H1 (cell line): ENCODE data around the gene MTCH1. TPM values are rescaled to one million over a fixed set of nuclear protein-coding genes. Genes with fewer than 3 reads are reported as not detected.

Experiments
- CTCF ChIA-PET: fragments of 300-600 bp; sonication (Branson Sonifier 250); formaldehyde crosslinking; loops from one replicate; lab custom pipeline; 2021; ENCODE audit not compliant: partially characterized antibody; lab: Charles Lee
- POLR2A ChIA-PET: fragments of 300-600 bp; sonication (Branson Sonifier 250); formaldehyde crosslinking; loops from one replicate; lab custom pipeline; 2021; ENCODE audit warnings: inconsistent platforms; ENCODE audit not compliant: partially characterized antibody; lab: Charles Lee
- DNase-seq, 2 experiments: peaks; one replicate each; pipeline versions ENCODE4 v3.0.0 to v3.0.0-alpha.2; 2010 to 2022; ENCODE audit warnings: low spot score in 2 of 2, low read depth in 1 of 2, mixed read lengths in 1 of 2
- FAIRE-seq: peaks from 2 replicates; lab custom pipeline; 2011; peaks lifted over from hg19 to GRCh38; lab: Jason Lieb, UNC
- H2AFZ ChIP-seq: 2 replicates; pipeline ENCODE4 v1.8.1; 2012; ENCODE audit warnings: low read length, inconsistent platforms
- H2AK5ac ChIP-seq: 2 replicates; pipeline ENCODE4 v1.6.1; 2013; ENCODE audit warnings: low read depth, low read length
- H2BK120ac ChIP-seq: replicated peaks from 2 replicates; pipeline ENCODE3; 2013; ENCODE audit warnings: low read depth, low read length, inconsistent platforms
- H2BK12ac ChIP-seq: 2 replicates; pipeline ENCODE4 v1.6.1; 2013; ENCODE audit warnings: low read depth, low read length
- H2BK15ac ChIP-seq: 2 replicates; pipeline ENCODE4 v1.6.1; 2013; ENCODE audit warnings: low read length
- H2BK20ac ChIP-seq: 2 replicates; pipeline ENCODE4 v1.6.1; 2013; ENCODE audit warnings: low read length
- H2BK5ac ChIP-seq: 2 replicates; pipeline ENCODE4 v1.6.1; 2013; ENCODE audit warnings: low read depth, low read length
- H3K14ac ChIP-seq: 2 replicates; pipeline ENCODE4 v1.6.1; 2013; ENCODE audit warnings: inconsistent platforms; ENCODE audit not compliant: insufficient read length
- H3K18ac ChIP-seq: 2 replicates; pipeline ENCODE4 v1.6.1; 2013; ENCODE audit warnings: low read length; ENCODE audit errors: extremely low read depth
- H3K23ac ChIP-seq: 2 replicates; pipeline ENCODE4 v1.6.1; 2013; ENCODE audit warnings: inconsistent platforms; ENCODE audit not compliant: insufficient read length
- H3K23me2 ChIP-seq: 2 replicates; pipeline ENCODE4 v1.6.1; 2013; ENCODE audit warnings: low read depth, low read length
- H3K27ac ChIP-seq: 2 replicates; pipeline ENCODE4 v1.6.1; 2011; ENCODE audit warnings: low read depth, low read length, inconsistent platforms
- H3K27me3 ChIP-seq, 4 experiments: replicated peaks in 1 of 4; 1 replicate in 1 of 4; 2 replicates in 3 of 4; pipeline versions ENCODE4 v1.6.1 to v1.8.1; 2011 to 2013; ENCODE audit warnings: low read length in 3 of 4, mild to moderate bottlenecking in 3 of 4, inconsistent platforms in 2 of 4, mixed read lengths in 2 of 4, moderate library complexity in 1 of 4; ENCODE audit not compliant: control insufficient read depth in 3 of 4, insufficient read depth in 3 of 4; ENCODE audit errors: extremely low read depth in 1 of 4
- H3K36me3 ChIP-seq, 4 experiments: 2 replicates each; pipeline versions ENCODE4 v1.6.1 to v1.8.1; 2011 to 2013; ENCODE audit warnings: mild to moderate bottlenecking in 4 of 4, low read length in 3 of 4, moderate library complexity in 2 of 4, control low read depth in 1 of 4, inconsistent platforms in 1 of 4; ENCODE audit not compliant: insufficient read depth in 4 of 4, control insufficient read depth in 2 of 4
- H3K4ac ChIP-seq: replicated peaks from 2 replicates; pipeline ENCODE3; 2013; ENCODE audit warnings: low read length, low read depth, mixed read lengths, inconsistent platforms; ENCODE audit not compliant: insufficient read length
- H3K4me1 ChIP-seq, 4 experiments: replicated peaks in 1 of 4; 1 replicate in 1 of 4; 2 replicates in 3 of 4; pipeline versions ENCODE4 v1.6.1 to v1.8.1; 2011 to 2013; ENCODE audit warnings: low read length in 3 of 4, inconsistent platforms in 2 of 4, mixed read lengths in 1 of 4; ENCODE audit not compliant: insufficient read depth in 4 of 4, control insufficient read depth in 3 of 4
- H3K4me2 ChIP-seq, 2 experiments: 2 replicates each; pipeline versions ENCODE4 v1.6.1 to v1.8.1; 2011 to 2013; ENCODE audit warnings: low read depth in 2 of 2, low read length in 2 of 2, control low read depth in 1 of 2, inconsistent platforms in 1 of 2, mild to moderate bottlenecking in 1 of 2; ENCODE audit not compliant: insufficient read depth in 1 of 2
- H3K4me3 ChIP-seq, 4 experiments: fragments of 200-600, 300-600 bp in 1 of 4; sonication (generic), shearing (Covaris generic), sonication (Bioruptor Twin) in 1 of 4; 2 replicates each; pipeline versions ENCODE4 v1.5.1 to v1.8.1; 2011 to 2016; ENCODE audit warnings: low read length in 4 of 4, low read depth in 3 of 4, control low read depth in 2 of 4, inconsistent platforms in 2 of 4, mild to moderate bottlenecking in 2 of 4, mixed read lengths in 1 of 4, moderate library complexity in 1 of 4; ENCODE audit not compliant: insufficient read depth in 2 of 4; ENCODE audit errors: extremely low read depth in 1 of 4
- H3K56ac ChIP-seq: replicated peaks from 2 replicates; pipeline ENCODE3; 2013; ENCODE audit warnings: low read depth, mild to moderate bottlenecking, mixed read lengths, low read length, inconsistent platforms; ENCODE audit not compliant: insufficient read length
- H3K79me1 ChIP-seq: 2 replicates; pipeline ENCODE4 v1.6.1; 2013; ENCODE audit warnings: low read depth, low read length, control low read depth
- H3K79me2 ChIP-seq, 2 experiments: 2 replicates each; pipeline versions ENCODE4 v1.6.1 to v1.8.1; 2012 to 2013; ENCODE audit warnings: low read length in 2 of 2, mild to moderate bottlenecking in 2 of 2, inconsistent platforms in 1 of 2; ENCODE audit not compliant: insufficient read depth in 2 of 2, control insufficient read depth in 1 of 2
- H3K9ac ChIP-seq, 4 experiments: replicated peaks in 1 of 4; 1 replicate in 1 of 4; 2 replicates in 3 of 4; pipeline versions ENCODE4 v1.6.1 to v1.8.1; 2011 to 2013; ENCODE audit warnings: low read depth in 3 of 4, low read length in 3 of 4, control low read depth in 2 of 4, mild to moderate bottlenecking in 2 of 4, moderate library complexity in 2 of 4, inconsistent platforms in 1 of 4; ENCODE audit errors: extremely low read depth in 1 of 4
- H3K9me3 ChIP-seq, 2 experiments: 2 replicates each; pipeline versions ENCODE4 v1.6.1 to v1.8.1; 2012 to 2013; ENCODE audit warnings: mild to moderate bottlenecking in 2 of 2, moderate library complexity in 2 of 2, control low read depth in 1 of 2, inconsistent platforms in 1 of 2, low read depth in 1 of 2, low read length in 1 of 2, mixed read lengths in 1 of 2; ENCODE audit not compliant: insufficient read depth in 2 of 2
- H4K20me1 ChIP-seq, 2 experiments: replicated peaks in 1 of 2; 2 replicates each; pipeline versions ENCODE3 to v1.8.1; 2011 to 2013; ENCODE audit warnings: inconsistent platforms in 2 of 2, low read length in 2 of 2, mild to moderate bottlenecking in 1 of 2; ENCODE audit not compliant: insufficient read depth in 2 of 2, control insufficient read depth in 1 of 2
- H4K5ac ChIP-seq: 2 replicates; pipeline ENCODE4 v1.6.1; 2013; ENCODE audit warnings: low read length, low read depth, mixed read lengths, inconsistent platforms; ENCODE audit not compliant: insufficient read length
- H4K8ac ChIP-seq: 2 replicates; pipeline ENCODE4 v1.8.0; 2013; ENCODE audit warnings: mild to moderate bottlenecking, moderate library complexity, low read length, inconsistent platforms; ENCODE audit not compliant: insufficient read depth; ENCODE audit errors: extremely low read depth
- H4K91ac ChIP-seq: replicated peaks from 2 replicates; pipeline ENCODE3; 2013; ENCODE audit warnings: low read length, mixed read lengths, inconsistent platforms; ENCODE audit not compliant: insufficient read length
- CBX8 ChIP-seq: fragments of 300-800, 300-1000 bp; sonication (generic); IDR thresholded peaks from 2 replicates; pipeline ENCODE4 v1.7.1; 2016; ENCODE audit warnings: low read depth, low read length, borderline replicate concordance
- CTBP2 ChIP-seq: IDR thresholded peaks from 2 replicates; pipeline ENCODE4 v1.7.0; 2011; ENCODE audit warnings: borderline replicate concordance, mild to moderate bottlenecking, moderate library complexity, mixed read lengths, low read length; ENCODE audit not compliant: insufficient read depth, insufficient read length
- GABPA ChIP-seq: IDR thresholded peaks from 2 replicates; pipeline ENCODE4 v1.6.1; 2011; ENCODE audit warnings: mild to moderate bottlenecking, low read length, moderate library complexity, borderline replicate concordance; ENCODE audit not compliant: insufficient read depth
- MAX ChIP-seq: IDR thresholded peaks from 2 replicates; pipeline ENCODE4 v1.6.1; 2012; ENCODE audit warnings: inconsistent platforms
- RFX5 ChIP-seq: IDR thresholded peaks from 2 replicates; pipeline ENCODE4 v1.6.1; 2011; ENCODE audit warnings: low read depth, low read length, improper control_type of control experiment, borderline replicate concordance
- SUZ12 ChIP-seq: fragments of 200-600 bp; sonication (generic); IDR thresholded peaks from 2 replicates; pipeline ENCODE4 v1.6.1; 2012; ENCODE audit warnings: mild to moderate bottlenecking, inconsistent platforms, low read length, moderate library complexity, mixed read lengths
- TAF1 ChIP-seq: IDR thresholded peaks from 2 replicates; pipeline ENCODE4 v1.6.1; 2011; ENCODE audit warnings: mild to moderate bottlenecking, low read depth, low read length
- TCF12 ChIP-seq: IDR thresholded peaks from 2 replicates; pipeline ENCODE4 v1.6.1; 2011; ENCODE audit warnings: low read depth, mild to moderate bottlenecking, low read length
- WGBS, 2 experiments: shearing (Covaris generic) in 1 of 2; methylation state at CpG; one replicate each; pipeline versions ENCODE4 v1.1.6 to v1.1.7; 2013 to 2015; ENCODE audit warnings: low lambda C conversion rate in 2 of 2, mixed read lengths in 2 of 2, inconsistent platforms in 1 of 2, low coverage in 1 of 2, missing lambda C conversion rate in 1 of 2; ENCODE audit not compliant: insufficient replicate concordance in 2 of 2, insufficient coverage in 1 of 2, insufficient read length in 1 of 2; ENCODE audit errors: extremely low coverage in 1 of 2, missing lambda C conversion rate in 1 of 2; 5-methylcytosine and 5-hydroxymethylcytosine counted together
- polyA plus RNA-seq, 7 experiments: library from polyadenylated mRNA; depleted of rRNA in 3 of 7; stranded (reverse) in 5 of 7; unstranded in 2 of 7; fragments of >200 nt in 5 of 7; fragments of 200-250 nt in 2 of 7; gene quantifications; 1 replicate in 5 of 7; 2 replicates in 1 of 7; 4 replicates in 1 of 7; pipeline versions ENCODE4 v1.2.1 to v1.2.3, GENCODE V29; 2011 to 2013; ENCODE audit warnings: missing spikeins in 2 of 7, mixed read lengths in 2 of 7
- total RNA-seq: library from RNA; stranded (reverse); fragmentation: NEBNext Ultra II Directional; extraction: Animal tissue kit (Norgen Biotek cat#: 25700); gene quantifications from 2 replicates; pipeline ENCODE4 v1.2.1, GENCODE V29; 2021
- TF ChIP-seq, protein P1 (sequence below): IDR thresholded peaks from 2 replicates; pipeline ENCODE4 v1.6.1; 2011; ENCODE audit warnings: low read length, improper control_type of control experiment

The MTCH1 gene
- total and polyA plus RNA-seq, 2 of the 8 experiments (the other 6 are each of a cell fraction or from before 2014, with no cell fraction given), result 169 to 214 TPM

DNA sequence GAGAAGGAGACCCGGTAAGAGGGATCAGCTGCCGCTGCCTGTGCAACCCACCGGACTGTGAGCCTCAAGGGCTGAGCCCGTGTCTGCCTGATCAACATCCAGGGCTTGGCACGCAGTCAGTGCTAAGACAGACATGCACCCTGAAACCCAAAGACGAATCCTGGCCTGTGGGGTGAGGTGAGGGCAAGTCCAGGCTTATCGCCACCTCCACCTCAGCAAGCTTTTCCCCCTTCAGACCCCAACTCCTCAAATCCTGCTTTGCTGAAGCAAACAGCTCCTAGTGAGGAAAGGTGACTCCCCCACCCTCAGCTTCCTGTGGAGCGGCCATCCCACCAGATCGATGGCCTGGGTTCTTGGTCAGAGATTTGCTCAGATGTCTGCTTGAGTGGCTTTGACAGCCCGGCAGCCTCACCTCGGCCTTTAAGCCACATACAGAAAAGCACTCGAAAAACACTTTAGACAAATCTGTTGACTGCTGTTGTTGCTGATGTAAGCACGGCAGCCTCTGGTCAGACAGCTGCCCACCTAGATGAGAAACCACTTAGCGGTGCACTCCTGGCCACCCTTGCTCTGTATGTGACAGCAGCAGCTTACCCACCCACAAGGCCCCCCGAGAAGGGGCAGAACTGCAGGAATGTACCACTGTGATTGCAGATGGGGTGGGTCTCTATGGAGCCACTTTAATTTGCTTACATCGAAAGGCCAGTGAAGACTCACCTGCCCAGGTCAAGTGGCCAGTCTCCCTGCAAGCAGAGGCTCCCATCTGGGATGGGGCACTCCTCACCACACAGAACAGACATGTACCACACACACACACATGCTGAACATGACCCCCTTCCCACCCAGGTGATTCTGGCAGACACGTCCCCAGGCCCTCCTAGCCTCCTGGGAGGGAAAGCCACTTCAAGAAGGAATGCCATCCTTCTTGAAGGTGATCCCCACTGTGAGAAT, 14.8 kb downstream of the MTCH1 start:
- H3K9me3 ChIP-seq, result no peaks in the 10 kb centered on the region
- no peak overlapping the region for H3K4me2 ChIP-seq
- H2BK15ac ChIP-seq, result no peak overlapping the region
- H4K8ac ChIP-seq, result no peak overlapping the region
- no peak overlapping the region for H3K4ac ChIP-seq
- CTCF ChIA-PET, result interaction anchor here (0.6 to 3.1 kb wide), 8 partner anchors 10 to 520 kb away, joined by 3 to 12 read pairs (median 3); no protein-coding TSS in a partner anchor
- peak overlapping the region in 2 of 4 experiments; percentile 13 to 36; a peak in 3 of 7 replicates for H3K9ac ChIP-seq
- H3K27me3 ChIP-seq, result no peaks in the 10 kb centered on the region
- no peaks in the 10 kb centered on the region for H3K23me2 ChIP-seq
- POLR2A ChIA-PET, result interaction anchor here (0.5 to 1.7 kb wide), 3 partner anchors 10 to 40 kb away, joined by 3 to 4 read pairs (median 4); no protein-coding TSS in a partner anchor
- H3K56ac ChIP-seq, result no peak overlapping the region
- H3K36me3 ChIP-seq, result peaks cover 50 to 84% (median 79%) of the 10 kb centered on the region in 4 experiments
- WGBS, 2 experiments, result 72% methylated on average over 16 of the region's 17 CpGs; no CpG with 5 or more reads in 1 of the 2 experiments
- no peak overlapping the region for H2BK20ac ChIP-seq
- H2BK12ac ChIP-seq, result no peak overlapping the region
- H4K5ac ChIP-seq, result no peak overlapping the region
- no peak for FAIRE-seq
- no peak overlapping the region for H3K23ac ChIP-seq
- H2AFZ ChIP-seq, result no peak overlapping the region
- H2AK5ac ChIP-seq, result no peak overlapping the region
- peaks cover 3 to 6% of the 10 kb centered on the region in 2 experiments for H4K20me1 ChIP-seq
- H3K14ac ChIP-seq, result no peak overlapping the region
- no peak overlapping the region for H4K91ac ChIP-seq
- no peak overlapping the region for H2BK120ac ChIP-seq
- no peaks in the 10 kb centered on the region for H3K79me2 ChIP-seq
- no peak overlapping the region for H3K18ac ChIP-seq
- peak overlapping the region; percentile 66; the same call in 1 of the 2 replicates for H3K27ac ChIP-seq
- peak overlapping the region; percentile 72; the same call in 1 of the 2 replicates for H2BK5ac ChIP-seq
- no peak overlapping the region for H3K4me3 ChIP-seq
- H3K4me1 ChIP-seq, result no peaks in the 10 kb centered on the region
- DNase-seq, result no peak
- no peaks in the 10 kb centered on the region; the same call in 1 of the 2 replicates for H3K79me1 ChIP-seq
- TF ChIP-seq SUZ12, result no peak
- TF ChIP-seq, protein P1, sequence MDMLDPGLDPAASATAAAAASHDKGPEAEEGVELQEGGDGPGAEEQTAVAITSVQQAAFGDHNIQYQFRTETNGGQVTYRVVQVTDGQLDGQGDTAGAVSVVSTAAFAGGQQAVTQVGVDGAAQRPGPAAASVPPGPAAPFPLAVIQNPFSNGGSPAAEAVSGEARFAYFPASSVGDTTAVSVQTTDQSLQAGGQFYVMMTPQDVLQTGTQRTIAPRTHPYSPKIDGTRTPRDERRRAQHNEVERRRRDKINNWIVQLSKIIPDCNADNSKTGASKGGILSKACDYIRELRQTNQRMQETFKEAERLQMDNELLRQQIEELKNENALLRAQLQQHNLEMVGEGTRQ, result no peak
- no peak for TF ChIP-seq TCF12
- no peak for TF ChIP-seq GABPA
- no peak for TF ChIP-seq CBX8
- no peak for TF ChIP-seq RFX5
- no peak for TF ChIP-seq MAX
- TF ChIP-seq TAF1, result no peak
- no peak for TF ChIP-seq CTBP2
